ENCODE measurements around the gene TFDP1.

TFDP1 gene

GRCh38 chr13:113607889-113608635, 23.5 kb downstream of the TFDP1 start:
- TF ChIP-seq USF1 (IDR thresholded peaks at IDR 0.05) (no peak), TEAD4 (IDR thresholded peaks at IDR 0.05) (no peak), CREB1 (IDR thresholded peaks at IDR 0.05; ENCODE audit: low read depth) (no peak), CEBPB (IDR thresholded peaks at IDR 0.05) (no peak), REST (IDR thresholded peaks at IDR 0.05; ENCODE audit: low read depth) (no peak), FOXM1 (IDR thresholded peaks at IDR 0.05; ENCODE audit: borderline replicate concordance, low read depth) (no peak), EP300 (IDR thresholded peaks at IDR 0.05; ENCODE audit: borderline replicate concordance) (no peak), NFIC (IDR thresholded peaks at IDR 0.05) (no peak), MAX (IDR thresholded peaks at IDR 0.05) (no peak), EGR1 (IDR thresholded peaks at IDR 0.05) (no peak), RAD21 (IDR thresholded peaks at IDR 0.05; ENCODE audit: low read depth) (no peak), TAF1 (IDR thresholded peaks at IDR 0.05; ENCODE audit: low read depth) (no peak), TCF12 (IDR thresholded peaks at IDR 0.05; ENCODE audit: low read depth) (no peak), YY1 (IDR thresholded peaks at IDR 0.05; ENCODE audit: low read depth) (no peak), ZBTB7A (IDR thresholded peaks at IDR 0.05; ENCODE audit: low read depth) (no peak)

DNA sequence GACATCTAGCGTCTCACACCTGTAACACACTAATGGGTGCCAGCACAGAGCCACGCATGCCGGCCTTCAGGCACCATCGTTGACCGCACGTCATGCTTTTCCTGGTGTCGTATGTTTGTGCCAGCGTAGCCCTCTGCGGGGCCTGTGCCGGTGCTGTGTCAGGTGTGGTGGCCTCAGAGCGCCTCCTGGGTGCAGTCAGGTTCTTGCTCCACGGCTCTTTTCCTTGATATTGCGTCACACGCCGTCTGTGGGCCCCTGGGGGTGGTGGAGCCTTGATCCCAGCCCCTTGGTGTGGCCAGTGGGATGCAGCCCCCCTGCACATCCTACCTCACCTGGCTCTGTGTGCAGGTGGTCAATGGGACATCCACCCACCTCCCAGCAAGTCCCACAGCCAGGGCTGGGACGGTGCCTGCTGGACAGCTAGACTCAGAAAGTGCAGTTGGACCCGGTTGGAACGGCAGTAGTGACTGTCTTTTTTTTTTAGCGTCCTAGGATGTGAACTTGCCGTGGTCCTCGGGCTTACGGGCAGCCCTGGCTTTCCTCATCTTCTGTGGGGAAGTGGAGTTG, 24.5 kb downstream of the TFDP1 start:
- TF ChIP-seq CEBPB (IDR thresholded peaks at IDR 0.05) (peak; percentile 44; the same call in 1 of the 2 replicates), MAX (IDR thresholded peaks at IDR 0.05) (no peak), ZBTB7A (IDR thresholded peaks at IDR 0.05; ENCODE audit: low read depth) (no peak), USF1 (IDR thresholded peaks at IDR 0.05) (no peak), TEAD4 (IDR thresholded peaks at IDR 0.05) (no peak)

- TF ChIP-seq USF1 (IDR thresholded peaks at IDR 0.05) (no peak), EP300 (IDR thresholded peaks at IDR 0.05; ENCODE audit: borderline replicate concordance) (no peak), EGR1 (IDR thresholded peaks at IDR 0.05) (no peak), TAF1 (IDR thresholded peaks at IDR 0.05; ENCODE audit: low read depth) (no peak), CEBPB (IDR thresholded peaks at IDR 0.05) (no peak), FOXM1 (IDR thresholded peaks at IDR 0.05; ENCODE audit: borderline replicate concordance, low read depth) (no peak), CREB1 (IDR thresholded peaks at IDR 0.05; ENCODE audit: low read depth) (no peak), RAD21 (IDR thresholded peaks at IDR 0.05; ENCODE audit: low read depth) (no peak), NFIC (IDR thresholded peaks at IDR 0.05) (no peak), MAX (IDR thresholded peaks at IDR 0.05) (no peak), REST (IDR thresholded peaks at IDR 0.05; ENCODE audit: low read depth) (no peak), YY1 (IDR thresholded peaks at IDR 0.05; ENCODE audit: low read depth) (no peak), TCF12 (IDR thresholded peaks at IDR 0.05; ENCODE audit: low read depth) (no peak), ZBTB7A (IDR thresholded peaks at IDR 0.05; ENCODE audit: low read depth) (no peak), TEAD4 (IDR thresholded peaks at IDR 0.05) (no peak)
Observed at GRCh38 chr13:113609616-113610015, 25.1 kb downstream of the TFDP1 start.

- TF ChIP-seq EGR1 (IDR thresholded peaks at IDR 0.05) (no peak), FOXM1 (IDR thresholded peaks at IDR 0.05; ENCODE audit: borderline replicate concordance, low read depth) (no peak), TEAD4 (IDR thresholded peaks at IDR 0.05) (no peak), TAF1 (IDR thresholded peaks at IDR 0.05; ENCODE audit: low read depth) (no peak), REST (IDR thresholded peaks at IDR 0.05; ENCODE audit: low read depth) (no peak), ZBTB7A (IDR thresholded peaks at IDR 0.05; ENCODE audit: low read depth) (no peak), YY1 (IDR thresholded peaks at IDR 0.05; ENCODE audit: low read depth) (no peak), RAD21 (IDR thresholded peaks at IDR 0.05; ENCODE audit: low read depth) (no peak), EP300 (IDR thresholded peaks at IDR 0.05; ENCODE audit: borderline replicate concordance) (no peak), TCF12 (IDR thresholded peaks at IDR 0.05; ENCODE audit: low read depth) (no peak), CREB1 (IDR thresholded peaks at IDR 0.05; ENCODE audit: low read depth) (no peak), NFIC (IDR thresholded peaks at IDR 0.05) (no peak), CEBPB (IDR thresholded peaks at IDR 0.05) (no peak), USF1 (IDR thresholded peaks at IDR 0.05) (no peak), MAX (IDR thresholded peaks at IDR 0.05) (no peak)
Observed at GRCh38 chr13:113610266-113610665, 25.7 kb downstream of the TFDP1 start.
